HEK293 (cell line): ENCODE results near the gene DMRTA2.

Source experiments
- CTCF ChIA-PET: fragments of 350-600 bp; formaldehyde crosslinking; extraction: SDS; loops from one replicate; lab custom pipeline; 2021; ENCODE audit warnings: antibody characterized with exemption; lab: Yijun Ruan, JAX
- POLR2A ChIA-PET: fragments of 300-600 bp; formaldehyde crosslinking; extraction: SDS; loops from one replicate; lab custom pipeline; 2020; ENCODE audit warnings: antibody characterized with exemption, inconsistent platforms; lab: Yijun Ruan, JAX
- H3K27ac ChIP-seq: fragments of 200-500 bp; sonication (Bioruptor generic); 2 replicates; pipeline ENCODE4 v1.5.1; 2014; ENCODE audit warnings: low read depth, low read length, control low read depth, inconsistent platforms; ENCODE audit errors: extremely low read depth
- H3K36me3 ChIP-seq, 2 experiments: fragments of 200-500 bp in 1 of 2; sonication (Bioruptor generic) in 1 of 2; 1 replicate in 1 of 2; 2 replicates in 1 of 2; pipeline ENCODE4 v1.5.1; 2014 to 2017; ENCODE audit warnings: inconsistent platforms in 2 of 2, low read length in 2 of 2; ENCODE audit not compliant: control insufficient read depth in 2 of 2, insufficient read depth in 1 of 2
- H3K4me1 ChIP-seq: fragments of 200-500 bp; sonication (Bioruptor generic); 2 replicates; pipeline ENCODE4 v1.5.1; 2014; ENCODE audit warnings: mild to moderate bottlenecking, low read length, inconsistent platforms; ENCODE audit not compliant: control insufficient read depth, insufficient read depth
- H3K4me3 ChIP-seq: 2 replicates; pipeline ENCODE4 v1.5.1; 2011; ENCODE audit warnings: low read depth, mild to moderate bottlenecking, control low read depth, low read length, moderate library complexity
- H3K9me3 ChIP-seq: fragments of 200-500 bp; sonication (Bioruptor generic); 2 replicates; pipeline ENCODE4 v1.5.1; 2014; ENCODE audit warnings: low read depth, low read length, inconsistent platforms; ENCODE audit not compliant: control insufficient read depth, insufficient read depth
- FEZF1 ChIP-seq: fragments of 450-650 bp; formaldehyde crosslinking; IDR thresholded peaks from 2 replicates; pipeline ENCODE4 v1.5.1; 2016; ENCODE audit warnings: missing biosample characterization, missing genetic modification characterization
- GFI1B ChIP-seq: fragments of 450-650 bp; formaldehyde crosslinking; IDR thresholded peaks from 2 replicates; pipeline ENCODE4 v1.5.1; 2016; ENCODE audit warnings: missing biosample characterization, missing genetic modification characterization
- KLF1 ChIP-seq: fragments of 450-650 bp; formaldehyde crosslinking; IDR thresholded peaks from 2 replicates; pipeline ENCODE4 v1.5.1; 2016; ENCODE audit warnings: missing biosample characterization, missing genetic modification characterization
- REPIN1 ChIP-seq: fragments of 450-650 bp; formaldehyde crosslinking; IDR thresholded peaks from 2 replicates; pipeline ENCODE4 v1.5.1; 2017; ENCODE audit warnings: missing biosample characterization, missing genetic modification characterization, low read depth
- ZBTB1 ChIP-seq: fragments of 450-650 bp; formaldehyde crosslinking; IDR thresholded peaks from 2 replicates; pipeline ENCODE4 v1.5.1; 2016; ENCODE audit warnings: missing biosample characterization, missing genetic modification characterization
- ZNF10 ChIP-seq: fragments of 450-650 bp; formaldehyde crosslinking; IDR thresholded peaks from 2 replicates; pipeline ENCODE4 v1.5.1; 2017; ENCODE audit warnings: missing biosample characterization, missing genetic modification characterization
- ZNF121 ChIP-seq: fragments of 450-650 bp; formaldehyde crosslinking; IDR thresholded peaks from 2 replicates; pipeline ENCODE4 v1.5.1; 2016; ENCODE audit warnings: missing biosample characterization, missing genetic modification characterization
- ZNF426 ChIP-seq: fragments of 450-650 bp; formaldehyde crosslinking; IDR thresholded peaks from 2 replicates; pipeline ENCODE4 v1.5.1; 2017; ENCODE audit warnings: missing biosample characterization, missing genetic modification characterization, mild to moderate bottlenecking, inconsistent platforms, moderate library complexity
- ZNF558 ChIP-seq: fragments of 450-650 bp; formaldehyde crosslinking; IDR thresholded peaks from 2 replicates; pipeline ENCODE4 v1.5.1; 2016; ENCODE audit warnings: missing biosample characterization, missing genetic modification characterization
- ZNF571 ChIP-seq: fragments of 450-650 bp; formaldehyde crosslinking; IDR thresholded peaks from 2 replicates; pipeline ENCODE4 v1.5.0; 2017; ENCODE audit warnings: missing biosample characterization, missing genetic modification characterization
- ZNF585B ChIP-seq: fragments of 450-650 bp; formaldehyde crosslinking; IDR thresholded peaks from 2 replicates; pipeline ENCODE4 v1.5.1; 2016; ENCODE audit warnings: missing biosample characterization, missing genetic modification characterization
- ZNF660 ChIP-seq: fragments of 450-650 bp; IDR thresholded peaks from 2 replicates; pipeline ENCODE4 v1.5.1; 2018; ENCODE audit warnings: missing biosample characterization, mild to moderate bottlenecking, missing genetic modification characterization
- ZNF701 ChIP-seq: fragments of 450-650 bp; formaldehyde crosslinking; IDR thresholded peaks from 2 replicates; pipeline ENCODE4 v1.5.1; 2016; ENCODE audit warnings: missing biosample characterization, missing genetic modification characterization
- ZNF768 ChIP-seq: fragments of 450-650 bp; formaldehyde crosslinking; IDR thresholded peaks from 2 replicates; pipeline ENCODE4 v1.5.1; 2018; ENCODE audit warnings: missing biosample characterization, mild to moderate bottlenecking, missing genetic modification characterization
- ZNF791 ChIP-seq: fragments of 450-650 bp; formaldehyde crosslinking; IDR thresholded peaks from 2 replicates; pipeline ENCODE4 v1.5.1; 2016; ENCODE audit warnings: missing biosample characterization, missing genetic modification characterization
- ZNF792 ChIP-seq: fragments of 450-650 bp; formaldehyde crosslinking; IDR thresholded peaks from 2 replicates; pipeline ENCODE4 v1.5.1; 2016; ENCODE audit warnings: missing biosample characterization, missing genetic modification characterization
- TF ChIP-seq, protein P1 (sequence below): fragments of 450-650 bp; formaldehyde crosslinking; conservative IDR thresholded peaks from 2 replicates; pipeline ENCODE4 v1.5.1; 2016; ENCODE audit warnings: low read depth, missing biosample characterization, missing genetic modification characterization
- TF ChIP-seq, protein P2 (sequence below): fragments of 450-650 bp; formaldehyde crosslinking; IDR thresholded peaks from 2 replicates; pipeline ENCODE4 v1.5.1; 2017; ENCODE audit warnings: missing biosample characterization, missing genetic modification characterization
- TF ChIP-seq, protein P3 (sequence below): fragments of 450-650 bp; formaldehyde crosslinking; IDR thresholded peaks from 2 replicates; pipeline ENCODE4 v1.5.1; 2017; ENCODE audit warnings: missing biosample characterization, missing genetic modification characterization
- TF ChIP-seq, protein P4 (sequence below): fragments of 450-650 bp; formaldehyde crosslinking; IDR thresholded peaks from 2 replicates; pipeline ENCODE4 v1.5.1; 2016; ENCODE audit warnings: missing biosample characterization, missing genetic modification characterization

Gene DMRTA2

DNA sequence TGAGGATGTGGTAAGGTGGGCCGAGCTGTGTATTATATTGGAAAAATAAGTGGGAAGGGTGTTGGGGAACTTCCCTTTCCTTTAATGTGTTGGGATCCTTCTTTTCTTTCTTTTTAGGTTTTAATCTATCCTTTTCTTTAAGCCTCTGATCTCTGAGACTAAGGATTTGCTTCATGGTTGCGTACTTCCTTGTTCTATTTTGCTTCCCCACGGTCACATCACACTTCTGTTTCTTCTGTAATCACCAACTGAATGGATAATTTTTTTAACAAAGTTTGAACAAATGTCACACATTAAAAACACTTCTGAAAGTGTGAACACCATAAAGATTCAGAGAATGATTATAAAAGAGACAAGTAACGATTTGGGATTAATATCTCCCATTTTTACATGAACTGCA lies 17.4 kb downstream of the DMRTA2 start:
- POLR2A ChIA-PET = no interaction called here
- H3K4me1 ChIP-seq = no peaks in the 10 kb centered on the region
- TF ChIP-seq, protein P1, sequence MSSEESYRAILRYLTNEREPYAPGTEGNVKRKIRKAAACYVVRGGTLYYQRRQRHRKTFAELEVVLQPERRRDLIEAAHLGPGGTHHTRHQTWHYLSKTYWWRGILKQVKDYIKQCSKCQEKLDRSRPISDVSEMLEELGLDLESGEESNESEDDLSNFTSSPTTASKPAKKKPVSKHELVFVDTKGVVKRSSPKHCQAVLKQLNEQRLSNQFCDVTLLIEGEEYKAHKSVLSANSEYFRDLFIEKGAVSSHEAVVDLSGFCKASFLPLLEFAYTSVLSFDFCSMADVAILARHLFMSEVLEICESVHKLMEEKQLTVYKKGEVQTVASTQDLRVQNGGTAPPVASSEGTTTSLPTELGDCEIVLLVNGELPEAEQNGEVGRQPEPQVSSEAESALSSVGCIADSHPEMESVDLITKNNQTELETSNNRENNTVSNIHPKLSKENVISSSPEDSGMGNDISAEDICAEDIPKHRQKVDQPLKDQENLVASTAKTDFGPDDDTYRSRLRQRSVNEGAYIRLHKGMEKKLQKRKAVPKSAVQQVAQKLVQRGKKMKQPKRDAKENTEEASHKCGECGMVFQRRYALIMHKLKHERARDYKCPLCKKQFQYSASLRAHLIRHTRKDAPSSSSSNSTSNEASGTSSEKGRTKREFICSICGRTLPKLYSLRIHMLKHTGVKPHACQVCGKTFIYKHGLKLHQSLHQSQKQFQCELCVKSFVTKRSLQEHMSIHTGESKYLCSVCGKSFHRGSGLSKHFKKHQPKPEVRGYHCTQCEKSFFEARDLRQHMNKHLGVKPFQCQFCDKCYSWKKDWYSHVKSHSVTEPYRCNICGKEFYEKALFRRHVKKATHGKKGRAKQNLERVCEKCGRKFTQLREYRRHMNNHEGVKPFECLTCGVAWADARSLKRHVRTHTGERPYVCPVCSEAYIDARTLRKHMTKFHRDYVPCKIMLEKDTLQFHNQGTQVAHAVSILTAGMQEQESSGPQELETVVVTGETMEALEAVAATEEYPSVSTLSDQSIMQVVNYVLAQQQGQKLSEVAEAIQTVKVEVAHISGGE (tag by site-specific recombination) = no peak
- TF ChIP-seq, protein P2, sequence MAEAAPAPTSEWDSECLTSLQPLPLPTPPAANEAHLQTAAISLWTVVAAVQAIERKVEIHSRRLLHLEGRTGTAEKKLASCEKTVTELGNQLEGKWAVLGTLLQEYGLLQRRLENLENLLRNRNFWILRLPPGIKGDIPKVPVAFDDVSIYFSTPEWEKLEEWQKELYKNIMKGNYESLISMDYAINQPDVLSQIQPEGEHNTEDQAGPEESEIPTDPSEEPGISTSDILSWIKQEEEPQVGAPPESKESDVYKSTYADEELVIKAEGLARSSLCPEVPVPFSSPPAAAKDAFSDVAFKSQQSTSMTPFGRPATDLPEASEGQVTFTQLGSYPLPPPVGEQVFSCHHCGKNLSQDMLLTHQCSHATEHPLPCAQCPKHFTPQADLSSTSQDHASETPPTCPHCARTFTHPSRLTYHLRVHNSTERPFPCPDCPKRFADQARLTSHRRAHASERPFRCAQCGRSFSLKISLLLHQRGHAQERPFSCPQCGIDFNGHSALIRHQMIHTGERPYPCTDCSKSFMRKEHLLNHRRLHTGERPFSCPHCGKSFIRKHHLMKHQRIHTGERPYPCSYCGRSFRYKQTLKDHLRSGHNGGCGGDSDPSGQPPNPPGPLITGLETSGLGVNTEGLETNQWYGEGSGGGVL = no peak
- TF ChIP-seq, protein P3, sequence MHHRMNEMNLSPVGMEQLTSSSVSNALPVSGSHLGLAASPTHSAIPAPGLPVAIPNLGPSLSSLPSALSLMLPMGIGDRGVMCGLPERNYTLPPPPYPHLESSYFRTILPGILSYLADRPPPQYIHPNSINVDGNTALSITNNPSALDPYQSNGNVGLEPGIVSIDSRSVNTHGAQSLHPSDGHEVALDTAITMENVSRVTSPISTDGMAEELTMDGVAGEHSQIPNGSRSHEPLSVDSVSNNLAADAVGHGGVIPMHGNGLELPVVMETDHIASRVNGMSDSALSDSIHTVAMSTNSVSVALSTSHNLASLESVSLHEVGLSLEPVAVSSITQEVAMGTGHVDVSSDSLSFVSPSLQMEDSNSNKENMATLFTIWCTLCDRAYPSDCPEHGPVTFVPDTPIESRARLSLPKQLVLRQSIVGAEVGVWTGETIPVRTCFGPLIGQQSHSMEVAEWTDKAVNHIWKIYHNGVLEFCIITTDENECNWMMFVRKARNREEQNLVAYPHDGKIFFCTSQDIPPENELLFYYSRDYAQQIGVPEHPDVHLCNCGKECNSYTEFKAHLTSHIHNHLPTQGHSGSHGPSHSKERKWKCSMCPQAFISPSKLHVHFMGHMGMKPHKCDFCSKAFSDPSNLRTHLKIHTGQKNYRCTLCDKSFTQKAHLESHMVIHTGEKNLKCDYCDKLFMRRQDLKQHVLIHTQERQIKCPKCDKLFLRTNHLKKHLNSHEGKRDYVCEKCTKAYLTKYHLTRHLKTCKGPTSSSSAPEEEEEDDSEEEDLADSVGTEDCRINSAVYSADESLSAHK (tag by site-specific recombination) = no peak
- TF ChIP-seq REPIN1 (no peak), ZNF701 (tag by site-specific recombination) (no peak), ZNF792 (tag by site-specific recombination) (no peak), GFI1B (no peak), ZNF571 (no peak), ZBTB1 (tag by site-specific recombination) (no peak), ZNF768 (tag by site-specific recombination) (no peak), ZNF585B (no peak), ZNF791 (tag by site-specific recombination) (no peak), ZNF121 (tag by site-specific recombination) (no peak), ZNF10 (tag by site-specific recombination) (no peak), ZNF660 (tag by site-specific recombination) (no peak), ZNF558 (tag by site-specific recombination) (no peak), KLF1 (tag by site-specific recombination) (no peak), FEZF1 (no peak), ZNF426 (tag by site-specific recombination) (no peak)
- TF ChIP-seq, protein P4, sequence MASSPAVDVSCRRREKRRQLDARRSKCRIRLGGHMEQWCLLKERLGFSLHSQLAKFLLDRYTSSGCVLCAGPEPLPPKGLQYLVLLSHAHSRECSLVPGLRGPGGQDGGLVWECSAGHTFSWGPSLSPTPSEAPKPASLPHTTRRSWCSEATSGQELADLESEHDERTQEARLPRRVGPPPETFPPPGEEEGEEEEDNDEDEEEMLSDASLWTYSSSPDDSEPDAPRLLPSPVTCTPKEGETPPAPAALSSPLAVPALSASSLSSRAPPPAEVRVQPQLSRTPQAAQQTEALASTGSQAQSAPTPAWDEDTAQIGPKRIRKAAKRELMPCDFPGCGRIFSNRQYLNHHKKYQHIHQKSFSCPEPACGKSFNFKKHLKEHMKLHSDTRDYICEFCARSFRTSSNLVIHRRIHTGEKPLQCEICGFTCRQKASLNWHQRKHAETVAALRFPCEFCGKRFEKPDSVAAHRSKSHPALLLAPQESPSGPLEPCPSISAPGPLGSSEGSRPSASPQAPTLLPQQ = no peak
- no peaks in the 10 kb centered on the region for H3K9me3 ChIP-seq
- no peaks in the 10 kb centered on the region for H3K36me3 ChIP-seq
- no peak overlapping the region for H3K27ac ChIP-seq
- H3K4me3 ChIP-seq = no peak overlapping the region
- CTCF ChIA-PET = no interaction called here
